GOT3 (cell line): ENCODE data around the gene DERA.

ENCODE experiments used
- DNase-seq: peaks from one replicate; lab custom pipeline; 2025; ENCODE audit warnings: mixed read lengths; lab: John Stamatoyannopoulos, UW

The DERA gene

GRCh38 chr12:16076557-16076956 lies 165.4 kb downstream of the DERA start:
- DNase-seq, result no peak

DNA sequence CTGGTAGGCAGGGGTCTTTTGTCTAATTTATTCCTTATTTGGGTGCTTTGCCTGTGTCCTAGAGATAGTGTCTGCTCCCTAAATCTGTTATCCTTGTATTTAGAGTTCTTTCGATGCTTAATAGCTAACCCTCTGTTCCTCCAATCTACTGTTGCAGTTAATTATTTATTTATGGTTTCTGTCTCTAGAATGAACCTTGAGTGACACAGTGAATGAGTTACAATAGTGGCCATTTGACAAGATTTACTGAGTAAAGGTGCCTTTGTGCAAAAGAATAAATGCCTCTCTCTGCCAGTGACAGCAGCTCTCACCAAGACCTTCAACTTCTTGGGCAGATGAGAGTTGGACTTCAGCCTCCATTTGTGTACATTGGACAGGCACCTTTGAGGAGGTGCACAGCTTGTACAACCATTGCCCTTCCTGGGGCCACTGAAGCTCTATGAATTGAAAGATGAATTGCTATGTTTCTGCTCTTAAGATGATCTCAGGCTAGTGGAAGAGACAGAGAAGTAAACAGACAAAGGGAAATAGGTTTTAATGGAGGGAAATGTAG lies 165.9 kb downstream of the DERA start:
- DNase-seq, result no peak

GRCh38 chr12:16086462-16086861 lies 175.3 kb downstream of the DERA start:
- no peak for DNase-seq

DNA sequence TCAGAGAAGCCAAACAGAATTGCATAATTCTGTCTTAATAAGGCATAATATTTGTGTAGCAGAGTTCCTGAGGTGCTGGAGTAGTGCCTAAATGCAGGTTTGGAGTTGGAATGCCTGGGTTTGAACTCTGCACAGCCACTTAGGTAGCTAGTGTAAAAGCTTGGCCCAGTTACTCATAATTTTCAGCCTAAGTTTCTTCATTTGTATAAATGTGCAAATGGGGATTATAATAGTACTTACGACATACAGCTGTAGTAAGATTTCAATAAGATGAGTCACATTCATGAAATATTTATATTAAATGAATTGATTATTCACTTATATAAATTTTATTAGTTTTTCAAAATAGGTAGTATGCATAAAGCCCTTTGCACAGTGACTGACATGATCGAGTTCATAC lies 175.8 kb downstream of the DERA start:
- no peak for DNase-seq
